HG02759 (cell line): ENCODE measurements around the gene ZNF208.
"Not testable (repeated sequence)": the region's sequence is repeated elsewhere in the genome, so short reads cannot be mapped to it uniquely, and the experiment has no call there.

ENCODE experiments used
- ATAC-seq: cut with Tn5 transposase; IDR thresholded peaks from one replicate; pipeline ENCODE4 v1.9.1; 2021; ENCODE audit warnings: mild to moderate bottlenecking, moderate library complexity; ENCODE audit not compliant: unreplicated experiment

Gene ZNF208

GRCh38 chr19:21885516-21885915 lies 125.2 kb downstream of the ZNF208 start:
- not testable (repeated sequence) for ATAC-seq

DNA sequence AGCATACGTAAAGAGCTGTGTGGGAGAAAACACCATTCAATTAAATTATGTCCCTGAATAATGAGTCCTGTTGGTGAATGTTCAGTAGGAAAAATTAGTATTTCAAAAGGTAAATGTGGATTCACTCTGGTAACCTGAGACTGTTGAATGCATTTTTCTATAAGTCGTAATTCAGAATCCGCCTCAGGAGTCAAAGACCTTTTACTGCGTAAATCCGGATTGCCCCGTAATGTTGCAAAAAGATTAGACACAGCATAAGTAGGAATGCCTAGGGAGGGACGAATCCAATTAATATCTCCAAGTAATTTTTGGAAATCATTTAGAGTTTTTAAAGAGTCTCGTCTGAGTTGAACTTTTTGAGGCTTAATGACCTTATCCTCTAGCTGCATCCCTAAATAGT lies 126.0 kb downstream of the ZNF208 start:
- ATAC-seq = not testable (repeated sequence)

GRCh38 chr19:21883516-21883915 lies 127.2 kb downstream of the ZNF208 start:
- ATAC-seq = no peak
